Measurements from ENCODE around the gene LPCAT2. TPM values are rescaled to one million over a fixed set of nuclear protein-coding genes. Genes with fewer than 3 reads are reported as not detected.

LPCAT2 gene
- total RNA-seq, 2 donors from 2014 or later, result 6.4 to 6.8 TPM

GRCh38 chr16:55568207-55568606 is 59.3 kb downstream of the LPCAT2 start:
- DNase-seq, result no peak
- no peak overlapping the region for H3K27ac ChIP-seq (ENCODE audit: low read depth, low read length)
- Mint-ChIP-seq H3K4me1 (peaks cover 4% of the 10 kb centered on the region), H3K27me3 (ENCODE audit: insufficient read depth) (no peaks in the 10 kb centered on the region), H3K36me3 (ENCODE audit: low read depth) (no peaks in the 10 kb centered on the region), H3K27ac (no peak overlapping the region), H3K4me3 (no peak overlapping the region), H3K9me3 (no peaks in the 10 kb centered on the region)
- H3K9ac ChIP-seq (ENCODE audit: extremely low read depth, low read length, poor library complexity, severe bottlenecking), result no peak overlapping the region
- H3K4me1 ChIP-seq (ENCODE audit: control insufficient read depth, insufficient read depth, low read length), result no peaks in the 10 kb centered on the region
- no peak overlapping the region for H3K4me3 ChIP-seq (ENCODE audit: low read length)
- TF ChIP-seq, protein P1, sequence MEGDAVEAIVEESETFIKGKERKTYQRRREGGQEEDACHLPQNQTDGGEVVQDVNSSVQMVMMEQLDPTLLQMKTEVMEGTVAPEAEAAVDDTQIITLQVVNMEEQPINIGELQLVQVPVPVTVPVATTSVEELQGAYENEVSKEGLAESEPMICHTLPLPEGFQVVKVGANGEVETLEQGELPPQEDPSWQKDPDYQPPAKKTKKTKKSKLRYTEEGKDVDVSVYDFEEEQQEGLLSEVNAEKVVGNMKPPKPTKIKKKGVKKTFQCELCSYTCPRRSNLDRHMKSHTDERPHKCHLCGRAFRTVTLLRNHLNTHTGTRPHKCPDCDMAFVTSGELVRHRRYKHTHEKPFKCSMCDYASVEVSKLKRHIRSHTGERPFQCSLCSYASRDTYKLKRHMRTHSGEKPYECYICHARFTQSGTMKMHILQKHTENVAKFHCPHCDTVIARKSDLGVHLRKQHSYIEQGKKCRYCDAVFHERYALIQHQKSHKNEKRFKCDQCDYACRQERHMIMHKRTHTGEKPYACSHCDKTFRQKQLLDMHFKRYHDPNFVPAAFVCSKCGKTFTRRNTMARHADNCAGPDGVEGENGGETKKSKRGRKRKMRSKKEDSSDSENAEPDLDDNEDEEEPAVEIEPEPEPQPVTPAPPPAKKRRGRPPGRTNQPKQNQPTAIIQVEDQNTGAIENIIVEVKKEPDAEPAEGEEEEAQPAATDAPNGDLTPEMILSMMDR (conservative IDR thresholded peaks at IDR 0.05), result no peak
- no peaks in the 10 kb centered on the region for H3K36me3 ChIP-seq (ENCODE audit: control insufficient read depth, insufficient read depth, low read length)
- H3K27me3 ChIP-seq (ENCODE audit: control insufficient read depth, insufficient read depth, low read length, poor library complexity, severe bottlenecking), result no peaks in the 10 kb centered on the region
- H3K9me3 ChIP-seq (ENCODE audit: control insufficient read depth, low read length), result no peaks in the 10 kb centered on the region
- WGBS, 2 experiments (ENCODE audit: insufficient coverage in 1 of 2, insufficient read length in 1 of 2), result 66 to 91% methylated on average over 3 of the region's 3 CpGs

- no peaks in the 10 kb centered on the region for H3K36me3 ChIP-seq (ENCODE audit: control insufficient read depth, insufficient read depth, low read length)
- Mint-ChIP-seq H3K4me3 (no peak overlapping the region), H3K9me3 (no peaks in the 10 kb centered on the region), H3K36me3 (ENCODE audit: low read depth) (no peaks in the 10 kb centered on the region), H3K27me3 (ENCODE audit: insufficient read depth) (no peaks in the 10 kb centered on the region), H3K27ac (no peak overlapping the region), H3K4me1 (peaks cover 5% of the 10 kb centered on the region)
- TF ChIP-seq, protein P1 (conservative IDR thresholded peaks at IDR 0.05), result no peak
- no peak for DNase-seq
- no peak overlapping the region for H3K9ac ChIP-seq (ENCODE audit: extremely low read depth, low read length, poor library complexity, severe bottlenecking)
- H3K27ac ChIP-seq (ENCODE audit: low read depth, low read length), result no peak overlapping the region
- WGBS, 2 experiments (ENCODE audit: insufficient coverage in 1 of 2, insufficient read length in 1 of 2), result 92% methylated on average over 1 of the region's 1 CpG; no CpG with 5 or more reads in 1 of the 2 experiments
- no peak overlapping the region for H3K4me3 ChIP-seq (ENCODE audit: low read length)
- H3K4me1 ChIP-seq (ENCODE audit: control insufficient read depth, insufficient read depth, low read length), result no peaks in the 10 kb centered on the region
- H3K9me3 ChIP-seq (ENCODE audit: control insufficient read depth, low read length), result no peaks in the 10 kb centered on the region
- no peaks in the 10 kb centered on the region for H3K27me3 ChIP-seq (ENCODE audit: control insufficient read depth, insufficient read depth, low read length, poor library complexity, severe bottlenecking)
These were observed 60.2 kb downstream of the LPCAT2 start for GRCh38 chr16:55569025-55569424.

GRCh38 chr16:55570159-55570558 is 61.3 kb downstream of the LPCAT2 start:
- Histone ChIP-seq H3K27me3 (ENCODE audit: control insufficient read depth, insufficient read depth, low read length, poor library complexity, severe bottlenecking) (no peaks in the 10 kb centered on the region), H3K27ac (ENCODE audit: low read depth, low read length) (no peak overlapping the region), H3K36me3 (ENCODE audit: control insufficient read depth, insufficient read depth, low read length) (no peaks in the 10 kb centered on the region), H3K9ac (ENCODE audit: extremely low read depth, low read length, poor library complexity, severe bottlenecking) (no peak overlapping the region), H3K4me3 (ENCODE audit: low read length) (no peak overlapping the region), H3K4me1 (ENCODE audit: control insufficient read depth, insufficient read depth, low read length) (no peaks in the 10 kb centered on the region), H3K9me3 (ENCODE audit: control insufficient read depth, low read length) (no peaks in the 10 kb centered on the region)
- Mint-ChIP-seq H3K4me3 (no peak overlapping the region), H3K27me3 (ENCODE audit: insufficient read depth) (no peaks in the 10 kb centered on the region), H3K4me1 (peaks cover 5% of the 10 kb centered on the region), H3K36me3 (ENCODE audit: low read depth) (no peaks in the 10 kb centered on the region), H3K9me3 (no peaks in the 10 kb centered on the region), H3K27ac (no peak overlapping the region)
- WGBS, 2 experiments (ENCODE audit: insufficient coverage in 1 of 2, insufficient read length in 1 of 2), result 82 to 100% methylated on average over 1 to 5 of the region's 5 CpGs
- TF ChIP-seq, protein P1 (conservative IDR thresholded peaks at IDR 0.05), result no peak
- DNase-seq, result no peak
